DND-41 (cell line): ENCODE measurements around the gene C1QTNF1.

Experiments
- CTCF ChIP-seq: IDR thresholded peaks from 2 replicates; pipeline ENCODE4 v1.5.1; 2012; ENCODE audit warnings: borderline replicate concordance, low read length, moderate library complexity, mild to moderate bottlenecking; ENCODE audit not compliant: poor library complexity, severe bottlenecking; ENCODE audit errors: extremely low read depth
- EZH2 ChIP-seq: IDR thresholded peaks from 3 replicates; pipeline ENCODE4 v1.6.1; 2012; ENCODE audit warnings: borderline replicate concordance, low read depth, mild to moderate bottlenecking, moderate library complexity, low read length, inconsistent platforms; ENCODE audit not compliant: severe bottlenecking

- TF ChIP-seq CTCF (no peak), EZH2 (no peak)
Measured at GRCh38 chr17:78995761-78996451, 28.1 kb upstream of the C1QTNF1 start.
